B cell (primary cell): Measurements from ENCODE around the gene RBMX.
"Not testable (repeated sequence)": the region's sequence is repeated elsewhere in the genome, so short reads cannot be mapped to it uniquely, and the experiment has no call there.

ENCODE experiments used
- CTCF ChIP-seq: fragments of 200-600 bp; IDR thresholded peaks from one replicate; pipeline ENCODE4 v1.8.0; 2022; ENCODE audit warnings: antibody characterized with exemption, mild to moderate bottlenecking
- EZH2 ChIP-seq: IDR thresholded peaks from 2 replicates; pipeline ENCODE4 v1.6.1; 2012; ENCODE audit warnings: borderline replicate concordance, low read depth, mild to moderate bottlenecking, moderate library complexity, low read length; ENCODE audit not compliant: insufficient read depth, poor library complexity, severe bottlenecking

- not testable (repeated sequence) for TF ChIP-seq CTCF, EZH2
Measured at GRCh38 chrX:136900071-136900470, 19.5 kb upstream of the RBMX start.
